ENCODE data around the gene STIL. TPM values are rescaled to one million over a fixed set of nuclear protein-coding genes. Genes with fewer than 3 reads are reported as not detected.

Gene STIL
- total and polyA plus RNA-seq, 4 donors, result 0.26 to 20.5 (median 0.75) TPM

GRCh38 chr1:47252795-47253194 is 61.2 kb downstream of the STIL start:
- TF ChIP-seq ATF3 (IDR thresholded peaks at IDR 0.05) (no peak), HNF4A (conservative IDR thresholded peaks at IDR 0.05) (no peak), JUND (IDR thresholded peaks at IDR 0.05) (no peak), ZBTB33 (IDR thresholded peaks at IDR 0.05) (no peak), CTCF (IDR thresholded peaks at IDR 0.05; ENCODE audit: low read depth, low read length, missing input control) (no peak), NR2F2 (IDR thresholded peaks at IDR 0.05) (no peak), RAD21 (IDR thresholded peaks at IDR 0.05) (no peak), FOXA2 (IDR thresholded peaks at IDR 0.05) (no peak), HNF4G (IDR thresholded peaks at IDR 0.05) (no peak), FOXA1 (IDR thresholded peaks at IDR 0.05) (no peak), RXRA (IDR thresholded peaks at IDR 0.05) (no peak), GABPA (IDR thresholded peaks at IDR 0.05 in 1 of 2, conservative IDR thresholded peaks at IDR 0.05 in 1 of 2) (no peak), MAX (IDR thresholded peaks at IDR 0.05) (no peak), EGR1 (IDR thresholded peaks at IDR 0.05; ENCODE audit: low read depth in 2 of 2) (no peak), TAF1 (conservative IDR thresholded peaks at IDR 0.05) (no peak), SP1 (IDR thresholded peaks at IDR 0.05) (no peak), REST (IDR thresholded peaks at IDR 0.05) (no peak), YY1 (IDR thresholded peaks at IDR 0.05) (no peak)
- no peak overlapping the region for H3K4me3 ChIP-seq (ENCODE audit: low read depth in 1 of 3, low read length in 3 of 3)
- no peak for DNase-seq (ENCODE audit: low spot score)
- H3K4me1 ChIP-seq (ENCODE audit: control insufficient read depth in 4 of 4, insufficient read depth in 4 of 4, low read length in 3 of 4), result no peaks in the 10 kb centered on the region
- H3K9me3 ChIP-seq (ENCODE audit: control insufficient read depth in 4 of 4, low read length in 3 of 4), result no peaks in the 10 kb centered on the region
- H3K27ac ChIP-seq (ENCODE audit: low read depth in 1 of 2, low read length in 2 of 2), result no peak overlapping the region
- WGBS, result 97% methylated on average over 5 of the region's 5 CpGs
- H3K27me3 ChIP-seq (ENCODE audit: control insufficient read depth in 4 of 4, insufficient read depth in 4 of 4, low read length in 3 of 4), result no peaks in the 10 kb centered on the region
- H3K9ac ChIP-seq (ENCODE audit: low read depth in 1 of 2, low read length in 2 of 2), result no peak overlapping the region
- H3K36me3 ChIP-seq (ENCODE audit: control insufficient read depth in 4 of 4, insufficient read depth in 3 of 4, low read depth in 1 of 4, low read length in 3 of 4), result no peaks in the 10 kb centered on the region

Data from liver (tissue), 9 donors.